Neuronal stem cell (in vitro differentiated cells): ENCODE measurements around the gene ANTXR1.

ENCODE experiments used
- DNase-seq: peaks from one replicate; pipeline ENCODE4 v3.0.0-alpha.2; 2013; ENCODE audit warnings: low spot score
- H2AFZ ChIP-seq: one replicate; pipeline ENCODE4 v1.6.1; 2013; ENCODE audit warnings: mild to moderate bottlenecking, low read length, inconsistent platforms
- H2AK5ac ChIP-seq: 2 replicates; pipeline ENCODE4 v1.6.1; 2013; ENCODE audit warnings: low read depth, mild to moderate bottlenecking, inconsistent platforms, low read length, moderate library complexity, mixed read lengths
- H2BK120ac ChIP-seq: 2 replicates; pipeline ENCODE4 v1.6.1; 2013; ENCODE audit warnings: low read depth, mild to moderate bottlenecking, inconsistent platforms, low read length, moderate library complexity, mixed read lengths
- H2BK12ac ChIP-seq: one replicate; pipeline ENCODE4 v1.6.1; 2013; ENCODE audit warnings: low read length, inconsistent platforms
- H2BK15ac ChIP-seq: 2 replicates; pipeline ENCODE4 v1.6.1; 2013; ENCODE audit warnings: mild to moderate bottlenecking, low read length, inconsistent platforms, mixed read lengths
- H2BK5ac ChIP-seq: one replicate; pipeline ENCODE4 v1.6.1; 2013; ENCODE audit warnings: inconsistent platforms, mild to moderate bottlenecking, low read length, moderate library complexity
- H3K14ac ChIP-seq: one replicate; pipeline ENCODE4 v1.6.1; 2013; ENCODE audit warnings: low read length, inconsistent platforms
- H3K18ac ChIP-seq: 2 replicates; pipeline ENCODE4 v1.6.1; 2013; ENCODE audit warnings: low read length, inconsistent platforms
- H3K23ac ChIP-seq: 2 replicates; pipeline ENCODE4 v1.6.1; 2013; ENCODE audit warnings: low read depth, mild to moderate bottlenecking, mixed read lengths, low read length, inconsistent platforms; ENCODE audit not compliant: poor library complexity
- H3K27ac ChIP-seq: replicated peaks from 3 replicates; pipeline ENCODE4 v1.5.1; 2013; ENCODE audit warnings: low read length, inconsistent platforms
- H3K27me3 ChIP-seq, 3 experiments: 2 replicates each; pipeline ENCODE4 v1.6.1; 2013; ENCODE audit warnings: low read length in 3 of 3, mild to moderate bottlenecking in 2 of 3, inconsistent platforms in 1 of 3, low read depth in 1 of 3, mixed read lengths in 1 of 3, moderate library complexity in 1 of 3; ENCODE audit not compliant: control insufficient read depth in 3 of 3, insufficient read depth in 3 of 3
- H3K36me3 ChIP-seq, 2 donors: replicated peaks in 1 of 2; 2 replicates each; pipeline ENCODE4 v1.6.1; 2013; ENCODE audit warnings: low read length in 2 of 2; ENCODE audit not compliant: control insufficient read depth in 2 of 2, insufficient read depth in 2 of 2
- H3K4ac ChIP-seq: 2 replicates; pipeline ENCODE4 v1.6.1; 2013; ENCODE audit warnings: inconsistent platforms, mild to moderate bottlenecking, low read length, moderate library complexity
- H3K4me1 ChIP-seq, 2 donors: 1 replicate in 1 of 2; 2 replicates in 1 of 2; pipeline ENCODE4 v1.6.1; 2013; ENCODE audit warnings: low read length in 2 of 2, low read depth in 1 of 2; ENCODE audit not compliant: control insufficient read depth in 2 of 2, insufficient read depth in 1 of 2
- H3K4me2 ChIP-seq: one replicate; pipeline ENCODE4 v1.6.1; 2013; ENCODE audit warnings: mild to moderate bottlenecking, low read length, inconsistent platforms; ENCODE audit not compliant: insufficient read depth, poor library complexity, severe bottlenecking
- H3K4me3 ChIP-seq, 2 donors: 2 replicates each; pipeline ENCODE4 v1.5.1; 2013; ENCODE audit warnings: low read length in 2 of 2, mild to moderate bottlenecking in 2 of 2, inconsistent platforms in 1 of 2, moderate library complexity in 1 of 2
- H3K79me1 ChIP-seq: one replicate; pipeline ENCODE4 v1.6.1; 2013; ENCODE audit warnings: low read depth, mild to moderate bottlenecking, inconsistent platforms, low read length, moderate library complexity
- H3K9ac ChIP-seq: one replicate; pipeline ENCODE4 v1.6.1; 2013; ENCODE audit warnings: mild to moderate bottlenecking, low read depth, low read length, inconsistent platforms; ENCODE audit not compliant: poor library complexity
- H3K9me3 ChIP-seq, 2 donors: replicated peaks in 1 of 2; 2 replicates each; pipeline versions ENCODE3 to v1.6.1; 2013; ENCODE audit warnings: low read length in 2 of 2, mild to moderate bottlenecking in 2 of 2, inconsistent platforms in 1 of 2, low read depth in 1 of 2, mixed read lengths in 1 of 2, moderate library complexity in 1 of 2; ENCODE audit not compliant: control insufficient read depth in 2 of 2, insufficient read depth in 1 of 2
- H4K8ac ChIP-seq: one replicate; pipeline ENCODE4 v1.6.1; 2013; ENCODE audit warnings: low read depth, mild to moderate bottlenecking, inconsistent platforms, low read length, moderate library complexity
- H4K91ac ChIP-seq: one replicate; pipeline ENCODE4 v1.6.1; 2013; ENCODE audit warnings: low read length, low read depth, mild to moderate bottlenecking, inconsistent platforms; ENCODE audit not compliant: poor library complexity
- WGBS, 2 donors: extraction: QIAGEN DNeasy Blood & Tissue Kit; methylation state at CpG; one replicate each; pipeline ENCODE4 v1.1.7; 2013; ENCODE audit warnings: missing lambda C conversion rate in 2 of 2, mixed read lengths in 1 of 2; ENCODE audit not compliant: insufficient read length in 2 of 2, insufficient replicate concordance in 1 of 2; ENCODE audit errors: extremely low coverage in 2 of 2; 5-methylcytosine and 5-hydroxymethylcytosine counted together

Gene ANTXR1

DNA sequence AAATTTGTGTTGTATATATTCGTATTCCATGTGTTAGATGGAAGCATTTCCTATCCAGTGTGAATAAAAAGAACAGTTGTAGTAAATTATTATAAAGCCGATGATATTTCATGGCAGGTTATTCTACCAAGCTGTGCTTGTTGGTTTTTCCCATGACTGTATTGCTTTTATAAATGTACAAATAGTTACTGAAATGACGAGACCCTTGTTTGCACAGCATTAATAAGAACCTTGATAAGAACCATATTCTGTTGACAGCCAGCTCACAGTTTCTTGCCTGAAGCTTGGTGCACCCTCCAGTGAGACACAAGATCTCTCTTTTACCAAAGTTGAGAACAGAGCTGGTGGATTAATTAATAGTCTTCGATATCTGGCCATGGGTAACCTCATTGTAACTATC lies 235.3 kb downstream of the ANTXR1 start:
- no peak overlapping the region for H3K4ac ChIP-seq
- H2AFZ ChIP-seq, result no peak overlapping the region
- H2BK12ac ChIP-seq, result no peak overlapping the region
- no peak overlapping the region for H3K4me2 ChIP-seq
- no peak overlapping the region for H2BK5ac ChIP-seq
- no peak overlapping the region for H2BK15ac ChIP-seq
- H3K4me1 ChIP-seq, result no peaks in the 10 kb centered on the region
- H3K23ac ChIP-seq, result no peak overlapping the region
- no peak overlapping the region for H3K4me3 ChIP-seq
- DNase-seq, result no peak
- H3K9ac ChIP-seq, result no peak overlapping the region
- no peak overlapping the region for H2BK120ac ChIP-seq
- no peak overlapping the region for H4K8ac ChIP-seq
- H3K9me3 ChIP-seq, result peaks cover 0 to 3% of the 10 kb centered on the region in 2 donors
- no peak overlapping the region for H3K18ac ChIP-seq
- no peaks in the 10 kb centered on the region for H3K79me1 ChIP-seq
- H4K91ac ChIP-seq, result no peak overlapping the region
- no peaks in the 10 kb centered on the region for H3K27me3 ChIP-seq
- H3K14ac ChIP-seq, result no peak overlapping the region
- WGBS, 2 donors, result no CpG with 5 or more reads among the region's 4 CpGs
- H2AK5ac ChIP-seq, result no peak overlapping the region
- H3K36me3 ChIP-seq, result peaks cover 0 to 25% of the 10 kb centered on the region in 2 donors
- no peak overlapping the region for H3K27ac ChIP-seq

- no peaks in the 10 kb centered on the region for H3K9me3 ChIP-seq
- H2BK120ac ChIP-seq, result no peak overlapping the region
- H3K23ac ChIP-seq, result no peak overlapping the region
- no peak overlapping the region for H3K4ac ChIP-seq
- H3K18ac ChIP-seq, result no peak overlapping the region
- H3K27me3 ChIP-seq, result no peaks in the 10 kb centered on the region
- no peak overlapping the region for H2BK15ac ChIP-seq
- WGBS, 2 donors, result no CpG with 5 or more reads among the region's 1 CpG
- no peak for DNase-seq
- no peak overlapping the region for H2BK5ac ChIP-seq
- H3K14ac ChIP-seq, result no peak overlapping the region
- H3K4me1 ChIP-seq, result no peaks in the 10 kb centered on the region
- H3K36me3 ChIP-seq, result peaks cover 0 to 19% of the 10 kb centered on the region in 2 donors
- H2AFZ ChIP-seq, result no peak overlapping the region
- no peak overlapping the region for H2BK12ac ChIP-seq
- no peak overlapping the region for H2AK5ac ChIP-seq
- H3K27ac ChIP-seq, result no peak overlapping the region
- no peak overlapping the region for H4K91ac ChIP-seq
- H4K8ac ChIP-seq, result no peak overlapping the region
- no peak overlapping the region for H3K4me2 ChIP-seq
- H3K79me1 ChIP-seq, result no peaks in the 10 kb centered on the region
- no peak overlapping the region for H3K4me3 ChIP-seq
- H3K9ac ChIP-seq, result no peak overlapping the region
These were observed 238.0 kb downstream of the ANTXR1 start for GRCh38 chr2:69250981-69251380.

- peaks cover 0 to 9% of the 10 kb centered on the region in 2 donors for H3K36me3 ChIP-seq
- no peak overlapping the region for H2BK120ac ChIP-seq
- no peak overlapping the region for H3K4me2 ChIP-seq
- H3K4me1 ChIP-seq, result no peaks in the 10 kb centered on the region
- no peaks in the 10 kb centered on the region for H3K79me1 ChIP-seq
- DNase-seq, result no peak
- no peak overlapping the region for H3K23ac ChIP-seq
- no CpG with 5 or more reads among the region's 2 CpGs for WGBS, 2 donors
- no peak overlapping the region for H2BK15ac ChIP-seq
- no peak overlapping the region for H2BK5ac ChIP-seq
- no peak overlapping the region for H3K27ac ChIP-seq
- no peak overlapping the region for H2BK12ac ChIP-seq
- no peak overlapping the region for H2AFZ ChIP-seq
- H3K18ac ChIP-seq, result no peak overlapping the region
- H3K27me3 ChIP-seq, result no peaks in the 10 kb centered on the region
- no peaks in the 10 kb centered on the region for H3K9me3 ChIP-seq
- no peak overlapping the region for H3K4ac ChIP-seq
- no peak overlapping the region for H3K4me3 ChIP-seq
- no peak overlapping the region for H3K9ac ChIP-seq
- no peak overlapping the region for H3K14ac ChIP-seq
- no peak overlapping the region for H4K8ac ChIP-seq
- no peak overlapping the region for H4K91ac ChIP-seq
- H2AK5ac ChIP-seq, result no peak overlapping the region
These were observed 239.0 kb downstream of the ANTXR1 start for GRCh38 chr2:69251943-69252342.

- Histone ChIP-seq H3K79me1 (no peaks in the 10 kb centered on the region), H2BK120ac (no peak overlapping the region)
These were observed 240.1 kb downstream of the ANTXR1 start for GRCh38 chr2:69253112-69253511.

More at GRCh38 chr2:69253112-69253511, 240.1 kb downstream of the ANTXR1 start:
- Histone ChIP-seq H3K9me3 (no peaks in the 10 kb centered on the region), H3K36me3 (peaks cover 0 to 3% of the 10 kb centered on the region in 2 donors), H2AFZ (no peak overlapping the region), H2BK15ac (no peak overlapping the region), H3K4me3 (no peak overlapping the region), H3K4me2 (no peak overlapping the region), H3K18ac (no peak overlapping the region), H2BK5ac (no peak overlapping the region), H4K8ac (no peak overlapping the region), H3K23ac (no peak overlapping the region), H3K4ac (no peak overlapping the region), H3K27ac (no peak overlapping the region), H2BK12ac (no peak overlapping the region), H3K9ac (no peak overlapping the region), H2AK5ac (no peak overlapping the region), H3K14ac (no peak overlapping the region), H4K91ac (no peak overlapping the region), H3K27me3 (no peaks in the 10 kb centered on the region), H3K4me1 (no peaks in the 10 kb centered on the region)
- DNase-seq, result no peak
- no CpG with 5 or more reads among the region's 2 CpGs for WGBS, 2 donors
